ENCODE results near the gene CCDC157.

CCDC157 gene

GRCh38 chr22:30425616-30426387, 69.0 kb downstream of the CCDC157 start, which contains the start of gene MTFP1:
TSS of gene MTFP1 (plus strand) at chr22:30425768. CDS start at chr22:30425880, 112 bp downstream.
- DNase-seq (ENCODE audit: low read depth), result peak; percentile 81
- peak within 1 kb of the TSS; percentile 72 for H3K4me3 ChIP-seq (ENCODE audit: low read depth, low read length)
- no peak for TF ChIP-seq CTCF (IDR thresholded peaks at IDR 0.05; ENCODE audit: low read depth, low read length)
- TF ChIP-seq POLR2A (IDR thresholded peaks at IDR 0.05; ENCODE audit: extremely low read depth, insufficient read length), result peak; percentile 35
- TF ChIP-seq MYC (IDR thresholded peaks at IDR 0.05; ENCODE audit: low read depth, low read length), result peak; percentile 21
- TF ChIP-seq MAX (IDR thresholded peaks at IDR 0.05; ENCODE audit: low read depth, low read length), result 0 out of 2 replicates have a peak, but pooled peaks have one; percentile 27
